Measurements from ENCODE around the gene SLCO3A1.

Gene SLCO3A1

GRCh38 chr15:91916051-91916450 is 62.5 kb downstream of the SLCO3A1 start:
- no peak for FAIRE-seq

- FAIRE-seq = no peak
These were observed 64.3 kb downstream of the SLCO3A1 start for GRCh38 chr15:91917686-91918360.

- FAIRE-seq = no peak
These were observed 65.6 kb downstream of the SLCO3A1 start for GRCh38 chr15:91919014-91919534.

- no peak for FAIRE-seq
These were observed 67.8 kb downstream of the SLCO3A1 start for GRCh38 chr15:91921188-91921842.

GRCh38 chr15:91921843-91922198 is 68.3 kb downstream of the SLCO3A1 start:
- FAIRE-seq = no peak

GRCh38 chr15:91922646-91923547 is 69.4 kb downstream of the SLCO3A1 start:
- FAIRE-seq = no peak

GRCh38 chr15:91924183-91924582 is 70.7 kb downstream of the SLCO3A1 start:
- FAIRE-seq = no peak

GRCh38 chr15:91924837-91925495 is 71.5 kb downstream of the SLCO3A1 start:
- no peak for FAIRE-seq

GRCh38 chr15:91925794-91926193 is 72.3 kb downstream of the SLCO3A1 start:
- no peak for FAIRE-seq

GRCh38 chr15:91926908-91927270 is 73.4 kb downstream of the SLCO3A1 start:
- no peak for FAIRE-seq

GRCh38 chr15:91927585-91927984 is 74.1 kb downstream of the SLCO3A1 start:
- FAIRE-seq = no peak

- no peak for FAIRE-seq
These were observed 75.2 kb downstream of the SLCO3A1 start for GRCh38 chr15:91928675-91929074.

GRCh38 chr15:91929509-91929908 is 76.0 kb downstream of the SLCO3A1 start:
- no peak for FAIRE-seq

GRCh38 chr15:91930092-91930491 is 76.6 kb downstream of the SLCO3A1 start:
- FAIRE-seq = no peak

GRCh38 chr15:91936182-91936775 is 82.8 kb downstream of the SLCO3A1 start:
- no peak for FAIRE-seq

- FAIRE-seq = no peak
These were observed 83.4 kb downstream of the SLCO3A1 start for GRCh38 chr15:91936927-91937326.

GRCh38 chr15:91938136-91938535 is 84.6 kb downstream of the SLCO3A1 start:
- FAIRE-seq = no peak

- no peak for FAIRE-seq
These were observed 85.9 kb downstream of the SLCO3A1 start for GRCh38 chr15:91939403-91939831.

- no peak for FAIRE-seq
These were observed 87.2 kb downstream of the SLCO3A1 start for GRCh38 chr15:91940496-91941381.

GRCh38 chr15:91941871-91942658 is 88.6 kb downstream of the SLCO3A1 start:
- no peak for FAIRE-seq

Measured in endometrium (tissue), 2 donors.